Measurements from ENCODE around the gene PDCD7. TPM values are rescaled to one million over a fixed set of nuclear protein-coding genes. Genes with fewer than 3 reads are reported as not detected.
"Not testable (repeated sequence)": the region's sequence is repeated elsewhere in the genome, so short reads cannot be mapped to it uniquely, and the experiment has no call there.

PDCD7 gene, protein sequence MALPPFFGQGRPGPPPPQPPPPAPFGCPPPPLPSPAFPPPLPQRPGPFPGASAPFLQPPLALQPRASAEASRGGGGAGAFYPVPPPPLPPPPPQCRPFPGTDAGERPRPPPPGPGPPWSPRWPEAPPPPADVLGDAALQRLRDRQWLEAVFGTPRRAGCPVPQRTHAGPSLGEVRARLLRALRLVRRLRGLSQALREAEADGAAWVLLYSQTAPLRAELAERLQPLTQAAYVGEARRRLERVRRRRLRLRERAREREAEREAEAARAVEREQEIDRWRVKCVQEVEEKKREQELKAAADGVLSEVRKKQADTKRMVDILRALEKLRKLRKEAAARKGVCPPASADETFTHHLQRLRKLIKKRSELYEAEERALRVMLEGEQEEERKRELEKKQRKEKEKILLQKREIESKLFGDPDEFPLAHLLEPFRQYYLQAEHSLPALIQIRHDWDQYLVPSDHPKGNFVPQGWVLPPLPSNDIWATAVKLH
- 15.6 and 18.2 TPM in 2 replicates for total RNA-seq (2014; rRNA removed)
- polyA plus RNA-seq (2012) = 8.6 TPM

DNA sequence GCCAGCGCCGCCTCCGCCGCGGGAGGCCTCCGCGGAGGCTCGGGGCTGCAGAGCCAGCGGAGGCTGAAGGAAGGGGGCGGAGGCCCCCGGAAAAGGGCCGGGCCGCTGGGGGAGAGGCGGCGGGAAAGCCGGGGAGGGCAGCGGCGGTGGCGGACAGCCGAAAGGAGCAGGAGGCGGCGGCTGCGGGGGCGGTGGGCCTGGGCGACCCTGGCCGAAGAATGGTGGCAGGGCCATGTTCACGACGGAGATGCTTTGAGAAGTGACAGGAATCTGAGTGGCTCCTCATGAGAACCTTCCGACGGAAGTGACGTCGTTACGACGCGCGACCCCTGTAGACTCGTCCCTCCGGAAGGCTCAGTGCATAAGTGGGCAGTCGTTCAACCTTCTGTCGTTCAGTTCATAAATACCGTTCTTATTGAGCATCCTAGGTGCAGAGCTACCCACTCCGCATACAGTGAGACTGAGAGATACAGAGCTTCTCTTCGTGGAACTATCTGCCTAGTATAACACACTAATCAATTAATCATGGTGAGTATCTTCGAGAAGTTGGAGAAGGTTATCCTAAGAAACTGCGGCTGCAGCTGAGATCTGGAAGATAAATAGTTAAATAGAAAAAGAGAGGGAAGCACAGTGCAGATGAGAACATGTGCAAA, at the start of gene PDCD7:
Gene PDCD7, minus strand, starts transcription at position 261 of the 653 bp plus-strand sequence. Its CDS starts 27 bp downstream, at position 234.
- DNase-seq (ENCODE audit: low read depth) = peak; percentile 89

DNA sequence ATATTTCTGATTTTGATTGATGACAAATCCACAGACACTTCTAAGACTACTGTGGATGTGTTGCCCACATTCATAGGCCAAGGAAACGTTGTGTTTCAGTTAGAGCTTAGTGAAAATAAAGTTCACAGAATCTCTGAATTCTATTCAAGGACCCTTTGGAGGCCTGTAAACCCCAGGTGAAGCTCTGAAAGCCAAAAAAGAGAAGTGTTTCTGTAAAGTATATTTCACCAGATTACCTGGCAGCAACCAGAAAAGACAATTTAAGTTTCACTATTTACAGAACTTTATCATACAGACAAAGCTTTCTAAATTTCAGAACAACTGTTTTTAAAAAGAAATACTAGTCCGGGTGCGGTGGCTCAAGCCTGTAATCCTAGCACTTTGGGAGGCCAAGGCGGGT, 48.9 kb upstream of the PDCD7 start:
- DNase-seq (ENCODE audit: low read depth) = no peak

DNA sequence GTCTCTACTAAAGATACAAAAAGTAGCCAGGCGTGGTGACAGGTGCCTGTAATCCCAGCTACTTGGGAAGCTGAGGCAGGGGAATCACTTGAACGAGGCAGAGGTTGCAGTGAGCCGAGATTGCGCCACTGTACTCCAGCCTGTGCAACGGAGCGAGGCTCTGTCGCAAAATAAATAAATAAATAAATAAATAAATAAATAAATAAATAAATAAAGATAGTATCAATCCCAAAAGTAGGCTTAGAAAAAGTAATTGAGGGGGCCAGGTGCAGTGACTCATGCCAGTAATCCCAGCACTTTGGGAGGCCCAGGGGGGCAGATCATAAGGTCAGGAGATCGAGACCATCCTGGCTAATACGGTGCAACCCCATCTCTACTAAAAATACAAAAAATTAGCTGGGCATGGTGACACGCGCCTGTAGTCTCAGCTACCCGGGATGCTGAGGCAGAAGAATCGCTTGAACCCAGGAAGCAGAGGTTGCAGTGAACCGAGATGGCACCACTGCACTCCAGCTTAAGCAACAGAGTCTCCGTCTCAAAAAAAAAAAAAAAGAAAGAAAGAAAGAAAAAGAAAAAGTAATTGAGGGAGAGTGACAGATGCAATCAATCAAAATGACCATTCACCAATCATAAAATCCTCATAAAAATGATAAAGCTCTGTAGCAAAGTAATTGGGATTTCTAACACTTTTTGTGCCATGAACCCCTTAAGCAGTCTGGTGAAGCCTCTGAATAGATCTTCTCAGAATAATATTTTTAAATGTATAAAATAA, 48.2 kb upstream of the PDCD7 start:
- peak; percentile 18 for DNase-seq (ENCODE audit: low read depth)

DNA sequence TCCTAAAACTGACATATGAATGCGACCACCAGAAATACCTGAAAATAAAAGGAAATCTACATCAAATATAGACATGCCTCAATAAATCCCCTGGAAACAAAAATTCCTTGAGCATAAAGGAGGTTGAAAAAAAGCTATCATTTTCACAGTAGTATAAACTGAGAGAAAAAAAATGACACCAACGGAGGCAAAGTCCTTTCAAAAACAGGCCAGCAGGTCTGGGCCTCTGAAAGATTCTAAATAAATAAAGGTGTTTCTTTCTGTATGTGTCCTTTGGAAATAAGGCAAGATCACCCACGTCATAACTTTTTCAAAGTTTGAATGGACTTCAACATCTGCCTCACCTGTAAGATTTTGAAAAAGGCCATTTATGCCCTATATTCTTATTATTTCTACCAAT, 46.6 kb upstream of the PDCD7 start:
- no peak for DNase-seq (ENCODE audit: low read depth)

DNA sequence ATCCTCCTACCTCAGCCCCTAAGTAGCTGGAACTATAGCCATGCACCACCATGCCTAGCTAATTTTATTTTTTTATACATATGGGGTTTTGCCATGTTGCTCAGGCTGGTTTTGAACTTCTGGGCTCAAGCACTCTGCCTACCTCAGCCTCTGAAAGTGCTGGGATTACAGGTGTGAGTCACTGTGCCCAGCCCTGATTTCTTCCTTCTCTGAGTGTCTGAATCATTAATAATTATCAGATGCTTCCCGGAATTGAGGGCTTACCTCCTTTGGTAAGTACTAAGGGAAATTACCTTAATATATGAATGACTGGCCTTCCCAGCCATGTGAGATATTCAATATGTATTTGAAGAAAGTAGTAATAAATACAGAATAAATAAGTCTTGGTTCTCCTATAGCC, 44.3 kb upstream of the PDCD7 start:
- DNase-seq (ENCODE audit: low read depth) = no peak

DNA sequence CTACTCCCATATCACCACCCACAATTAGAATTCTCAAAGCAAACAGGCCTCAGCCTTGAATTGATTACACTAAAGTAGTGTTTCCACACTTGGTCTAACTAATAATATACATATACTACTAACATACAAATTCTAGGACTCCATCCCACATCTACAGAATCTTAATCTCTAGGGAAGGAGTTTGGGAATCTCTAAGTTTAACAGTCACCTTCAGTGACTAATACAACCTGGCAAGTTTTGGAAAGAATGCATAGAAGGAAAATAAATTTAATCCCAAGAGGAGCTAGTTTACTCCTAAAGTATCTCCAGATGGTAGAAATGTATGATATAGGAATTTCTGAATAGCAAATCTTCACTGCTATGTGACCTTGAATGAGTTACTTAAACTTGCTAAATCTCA, 42.4 kb upstream of the PDCD7 start:
- DNase-seq (ENCODE audit: low read depth) = no peak

DNA sequence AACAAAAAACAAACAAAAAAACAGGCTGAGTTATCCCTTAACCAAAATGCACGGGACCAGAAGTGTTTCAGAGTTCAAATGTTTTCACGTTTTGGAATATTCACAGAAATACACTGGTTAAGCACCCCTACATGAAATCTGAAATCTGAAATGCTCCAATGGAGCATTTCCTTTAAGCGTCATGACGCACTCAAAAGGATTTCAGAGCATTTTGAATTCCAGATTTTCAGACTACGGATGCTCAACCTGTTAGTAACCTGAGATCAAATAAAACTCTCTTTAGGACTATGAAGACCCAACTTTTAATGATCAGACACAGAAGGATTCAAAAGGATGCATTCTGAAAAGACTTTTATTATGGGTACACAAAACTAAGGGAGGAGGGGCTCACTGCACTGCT, 41.9 kb upstream of the PDCD7 start:
- DNase-seq (ENCODE audit: low read depth) = no peak

DNA sequence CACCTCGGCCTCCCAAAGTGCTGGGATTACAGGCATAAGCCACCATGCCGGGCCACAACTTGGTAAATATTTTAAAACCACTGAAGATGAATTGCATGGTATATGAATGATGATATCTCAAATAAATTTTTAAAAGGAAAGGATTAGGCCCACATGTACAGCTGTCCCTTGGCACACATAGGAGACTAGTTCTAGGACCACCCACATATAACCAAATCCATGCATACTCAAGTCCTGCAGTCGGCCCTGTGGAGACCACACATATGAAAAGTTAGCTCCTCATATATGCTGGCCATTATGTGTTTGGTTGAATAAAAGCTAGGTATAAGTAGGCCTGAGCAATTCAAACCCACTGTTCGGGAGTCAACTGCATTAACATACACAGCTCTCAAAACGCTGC, 40.9 kb upstream of the PDCD7 start:
- no peak for DNase-seq (ENCODE audit: low read depth)

DNA sequence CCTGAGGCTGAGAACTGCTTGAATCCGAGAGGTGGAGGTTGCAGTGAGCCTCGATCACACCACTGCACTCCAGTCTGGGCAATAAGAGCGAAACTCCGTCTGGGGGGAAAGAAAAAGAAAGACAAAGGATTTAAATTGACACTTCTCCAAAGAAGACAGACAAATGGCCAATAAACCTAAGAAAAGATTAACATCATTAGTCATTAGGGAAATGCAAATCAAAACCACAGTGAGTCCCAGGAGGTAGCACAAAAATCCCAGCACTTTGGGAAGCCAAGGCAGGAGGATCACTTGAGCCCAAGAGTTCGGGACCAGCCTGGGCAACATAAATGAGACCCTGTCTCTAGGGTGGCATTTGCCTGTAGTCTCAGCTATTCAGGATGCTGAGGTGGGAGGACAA, 38.9 kb upstream of the PDCD7 start:
- DNase-seq (ENCODE audit: low read depth) = no peak

DNA sequence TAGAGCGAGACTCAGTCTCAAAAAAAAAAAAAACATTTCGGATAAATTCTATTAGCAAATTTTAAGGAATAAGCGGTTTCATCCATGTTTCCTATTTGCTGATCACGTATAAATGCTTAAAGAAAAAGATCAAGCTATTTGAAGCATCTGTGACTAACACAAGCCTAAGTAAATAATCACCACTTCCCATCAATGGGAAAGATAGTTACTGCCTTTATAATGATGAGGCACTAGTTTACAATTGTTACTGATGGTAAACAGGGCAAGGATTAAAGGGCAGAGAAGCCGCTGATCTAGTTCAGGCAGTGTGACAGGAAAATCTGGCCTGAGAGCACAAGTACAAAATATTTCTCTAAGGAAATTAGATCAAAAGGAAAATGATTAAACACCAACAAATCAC, 37.8 kb upstream of the PDCD7 start:
- no peak for DNase-seq (ENCODE audit: low read depth)

DNA sequence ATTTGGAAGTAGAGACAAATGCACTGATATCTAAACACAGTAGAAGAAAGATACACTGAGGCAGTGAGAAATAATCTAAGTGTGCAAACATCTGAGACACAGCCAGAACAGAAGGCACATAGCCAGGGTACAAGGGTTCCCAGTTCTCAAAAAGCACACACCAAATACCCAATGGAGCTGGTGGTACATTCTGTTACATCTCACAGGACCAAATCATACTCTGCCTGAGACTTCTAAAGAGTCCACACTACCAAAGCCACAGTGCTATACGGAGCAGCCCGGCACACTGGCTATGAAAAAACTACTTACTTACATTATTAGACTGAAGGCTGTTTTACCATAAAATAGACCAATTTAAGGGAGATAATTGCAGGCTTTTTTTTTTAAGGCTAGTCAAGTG, 32.3 kb upstream of the PDCD7 start:
- DNase-seq (ENCODE audit: low read depth) = no peak

DNA sequence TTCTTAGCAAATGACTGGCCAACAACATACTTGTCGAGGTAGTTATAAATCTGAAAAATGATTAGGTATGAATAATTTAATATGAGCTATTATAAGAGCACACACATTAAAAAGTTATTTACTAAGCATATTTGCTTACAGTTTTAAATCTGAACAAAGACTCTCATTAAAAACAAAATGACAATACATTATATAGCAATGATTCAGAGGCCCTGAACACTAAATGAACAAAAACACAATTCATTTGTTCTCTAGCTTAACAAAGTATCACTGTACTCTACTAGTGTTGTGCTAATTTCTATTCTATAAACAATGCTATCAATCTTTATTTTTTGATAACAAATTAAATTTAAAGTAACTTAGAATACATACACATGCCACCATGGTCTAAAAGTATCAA, 30.5 kb upstream of the PDCD7 start:
- DNase-seq (ENCODE audit: low read depth) = no peak

DNA sequence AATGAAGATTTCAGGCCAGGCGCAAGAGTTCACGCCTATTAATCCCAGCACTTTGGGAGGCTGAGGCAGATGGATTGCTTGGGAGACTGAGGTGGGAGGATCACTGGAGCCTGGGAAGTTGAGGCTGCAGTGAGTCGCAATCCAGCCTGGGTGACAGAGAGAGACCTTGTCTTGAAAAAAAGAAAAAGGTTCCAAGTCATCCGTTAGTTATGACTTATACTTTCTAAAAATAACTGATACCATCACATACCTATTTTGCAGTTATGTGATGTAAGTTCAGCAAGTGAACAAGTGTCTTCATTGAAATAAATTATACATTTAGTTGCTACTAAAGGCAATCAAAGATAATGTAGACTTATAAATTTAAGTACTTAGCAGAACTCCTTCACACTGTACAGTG, 29.4 kb upstream of the PDCD7 start:
- DNase-seq (ENCODE audit: low read depth) = no peak

DNA sequence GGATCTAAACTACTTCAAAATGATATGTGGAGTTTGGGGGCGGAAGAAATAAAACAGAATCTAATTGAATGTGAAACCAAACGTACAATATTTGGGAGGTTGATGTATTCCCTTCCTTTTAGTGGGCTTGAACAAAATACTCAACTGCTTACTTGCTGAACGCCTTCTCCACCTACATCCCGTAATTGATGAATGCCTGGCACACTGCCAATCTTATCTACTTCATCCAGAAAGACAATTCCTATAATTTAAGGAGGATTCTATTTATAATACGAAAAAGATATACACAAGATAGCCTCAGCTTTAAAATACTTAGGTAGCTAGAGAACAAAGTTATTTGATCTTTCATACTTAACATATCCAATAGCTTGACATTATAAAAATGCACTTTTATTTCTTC, 23.1 kb upstream of the PDCD7 start:
- DNase-seq (ENCODE audit: low read depth) = no peak

DNA sequence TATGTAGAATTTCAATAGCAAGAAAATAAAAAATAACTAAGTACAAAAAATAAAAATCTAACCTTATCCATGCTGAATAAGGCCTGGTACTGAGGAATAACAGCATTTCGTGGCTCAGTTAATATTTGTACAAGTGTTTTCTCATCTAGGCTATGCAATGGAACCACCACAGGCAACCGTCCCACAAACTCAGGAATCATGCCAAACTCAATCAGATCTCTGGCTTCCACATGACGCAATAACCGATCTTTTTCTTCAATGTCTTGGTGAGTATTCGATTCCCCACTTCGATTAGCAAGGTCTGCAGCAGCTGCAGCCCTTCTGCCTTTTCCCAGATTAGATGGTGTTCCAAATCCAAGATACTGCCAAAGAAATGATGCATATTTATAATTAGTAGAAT, 21.1 kb upstream of the PDCD7 start:
- DNase-seq (ENCODE audit: low read depth) = no peak

DNA sequence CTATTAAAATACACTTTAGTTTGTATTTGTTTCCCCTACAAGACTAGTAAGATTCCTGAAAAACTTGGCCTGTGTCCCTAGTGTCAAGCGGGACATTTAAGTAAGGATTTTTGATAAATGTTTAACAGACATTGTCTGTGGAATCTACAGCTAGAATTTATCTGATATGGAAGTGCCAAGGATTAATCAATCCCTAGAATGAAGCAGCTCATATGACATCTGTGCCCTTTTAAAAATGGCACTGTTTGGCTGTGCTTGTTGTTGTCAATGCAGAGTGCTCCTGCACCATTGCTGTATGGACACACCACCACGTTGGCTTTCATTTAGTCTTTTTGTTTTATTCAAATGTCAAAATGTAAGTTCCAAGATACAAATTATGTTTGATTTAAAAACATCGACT, 14.3 kb upstream of the PDCD7 start:
- no peak for DNase-seq (ENCODE audit: low read depth)

DNA sequence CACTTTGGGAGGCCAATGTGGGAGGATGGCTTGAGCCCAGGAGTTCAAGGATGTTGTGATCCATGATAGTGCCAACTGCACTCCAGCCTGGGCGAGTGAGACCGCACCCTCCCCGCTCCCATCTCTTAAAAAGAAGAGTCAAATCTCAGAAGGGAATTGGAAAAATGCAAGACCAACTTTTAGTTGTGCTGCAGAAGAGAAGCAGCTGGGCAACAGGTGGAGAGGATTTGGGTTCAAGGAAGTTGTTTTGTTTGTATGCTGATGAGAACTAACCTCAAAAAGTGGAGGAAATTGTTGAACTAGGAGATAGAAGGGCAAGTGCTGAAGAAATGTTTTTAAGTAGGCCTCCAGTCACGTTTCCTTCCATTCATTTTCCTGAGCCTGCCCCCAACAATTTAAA, 12.8 kb upstream of the PDCD7 start:
- peak; percentile 30 for DNase-seq (ENCODE audit: low read depth)

DNA sequence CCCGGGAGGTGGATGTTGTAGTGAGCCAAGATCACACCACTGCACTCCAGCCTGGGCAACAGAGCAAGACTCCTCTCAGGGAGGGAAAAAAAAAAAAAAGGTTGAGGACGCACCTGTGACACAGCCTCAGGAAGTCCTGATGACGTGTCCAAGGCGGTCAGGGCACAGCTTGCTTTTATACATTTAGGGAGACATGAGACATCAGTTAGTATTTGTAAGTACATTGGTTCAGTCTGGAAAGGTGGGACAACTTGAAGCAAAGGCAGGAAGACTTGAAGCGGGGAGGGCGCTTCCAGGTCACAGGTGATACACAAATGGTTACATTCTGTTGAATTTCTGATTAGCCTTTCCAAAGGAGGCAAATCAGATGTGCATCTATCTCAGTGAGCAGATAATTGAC, 5.0 kb upstream of the PDCD7 start:
- not testable (repeated sequence) for DNase-seq (ENCODE audit: low read depth)

DNA sequence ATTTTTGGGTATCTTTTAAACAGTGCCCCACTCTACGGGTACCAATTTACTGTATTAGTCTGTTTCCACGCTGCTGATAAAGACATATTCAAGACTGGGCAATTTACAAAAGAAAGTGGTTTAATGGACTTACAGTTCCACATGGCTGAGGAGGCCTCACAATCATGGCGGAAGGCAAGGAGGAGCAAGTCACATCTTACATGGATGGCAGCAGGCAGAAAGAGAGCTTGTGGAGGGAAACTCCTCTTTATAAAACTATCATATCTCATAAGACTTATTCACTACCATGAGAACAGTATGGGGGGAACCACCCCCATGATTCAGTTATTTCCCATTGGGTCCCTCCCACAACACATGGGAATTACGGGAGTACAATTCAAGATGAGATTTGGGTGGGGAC, 4.3 kb upstream of the PDCD7 start:
- DNase-seq (ENCODE audit: low read depth) = not testable (repeated sequence)

DNA sequence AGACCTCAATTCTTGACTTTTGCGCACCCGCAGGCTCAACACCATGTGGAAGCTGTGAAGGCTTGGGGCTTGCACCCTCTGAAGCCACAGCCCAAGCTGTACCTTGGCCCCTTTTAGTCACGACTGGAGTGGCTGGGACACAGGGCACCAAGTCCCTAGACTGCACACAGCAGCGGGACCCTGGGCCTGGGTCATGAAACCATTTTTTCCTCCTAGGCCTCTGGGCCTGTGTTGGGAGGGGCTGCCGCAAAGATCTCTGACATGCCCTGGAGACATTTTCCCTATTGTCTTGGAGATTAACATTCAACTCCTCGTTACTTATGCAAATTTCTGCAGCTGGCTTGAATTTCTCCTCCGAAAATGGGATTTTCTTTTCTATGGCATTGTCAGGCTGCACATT, 3.5 kb upstream of the PDCD7 start:
- DNase-seq (ENCODE audit: low read depth) = not testable (repeated sequence)

DNA sequence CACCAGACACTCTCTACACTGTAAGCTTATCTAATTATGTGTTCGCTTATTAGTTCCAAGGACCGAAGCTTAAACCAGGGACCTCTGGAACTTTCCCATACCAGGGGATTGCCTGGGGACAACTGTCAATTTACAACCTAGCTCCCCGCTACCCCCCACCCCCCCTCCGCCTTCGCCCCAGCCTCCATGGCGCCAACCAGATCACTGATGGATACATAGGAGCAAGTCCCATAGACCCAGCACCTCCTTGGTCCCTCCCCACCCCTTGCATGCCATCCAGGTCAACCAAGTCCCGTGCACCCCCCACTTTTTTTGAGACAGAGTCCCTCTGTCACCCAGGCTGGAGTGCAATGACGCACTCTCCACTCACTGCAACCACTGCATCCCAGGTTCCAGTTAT, 930 bp upstream of the PDCD7 start:
- no peak for DNase-seq (ENCODE audit: low read depth)

DNA sequence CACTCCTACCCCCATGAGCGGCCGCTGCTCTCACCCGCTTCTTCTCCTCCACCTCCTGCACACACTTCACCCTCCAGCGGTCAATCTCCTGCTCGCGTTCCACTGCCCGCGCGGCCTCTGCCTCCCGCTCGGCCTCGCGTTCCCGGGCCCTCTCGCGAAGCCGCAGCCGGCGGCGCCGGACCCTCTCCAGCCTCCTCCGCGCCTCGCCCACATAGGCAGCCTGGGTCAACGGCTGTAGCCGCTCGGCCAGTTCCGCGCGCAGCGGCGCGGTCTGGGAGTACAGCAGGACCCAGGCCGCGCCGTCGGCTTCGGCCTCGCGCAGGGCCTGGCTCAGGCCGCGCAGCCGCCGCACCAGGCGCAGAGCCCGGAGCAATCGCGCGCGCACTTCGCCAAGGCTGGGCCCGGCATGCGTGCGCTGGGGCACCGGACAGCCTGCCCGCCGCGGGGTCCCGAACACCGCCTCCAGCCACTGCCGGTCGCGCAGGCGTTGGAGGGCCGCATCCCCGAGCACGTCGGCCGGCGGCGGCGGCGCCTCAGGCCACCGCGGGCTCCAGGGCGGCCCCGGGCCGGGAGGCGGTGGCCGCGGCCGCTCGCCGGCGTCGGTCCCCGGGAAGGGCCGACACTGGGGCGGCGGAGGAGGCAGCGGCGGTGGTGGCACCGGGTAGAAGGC, 595 bp downstream of the PDCD7 start:
- peak; percentile 50 for DNase-seq (ENCODE audit: low read depth)

Measured in LHCN-M2 (cell line).